ENCODE data around the gene USH1G.

The USH1G gene

GRCh38 chr17:74954115-74954514 lies 31.1 kb upstream of the USH1G start:
- DNase-seq (ENCODE audit: low read depth) = no peak

DNA sequence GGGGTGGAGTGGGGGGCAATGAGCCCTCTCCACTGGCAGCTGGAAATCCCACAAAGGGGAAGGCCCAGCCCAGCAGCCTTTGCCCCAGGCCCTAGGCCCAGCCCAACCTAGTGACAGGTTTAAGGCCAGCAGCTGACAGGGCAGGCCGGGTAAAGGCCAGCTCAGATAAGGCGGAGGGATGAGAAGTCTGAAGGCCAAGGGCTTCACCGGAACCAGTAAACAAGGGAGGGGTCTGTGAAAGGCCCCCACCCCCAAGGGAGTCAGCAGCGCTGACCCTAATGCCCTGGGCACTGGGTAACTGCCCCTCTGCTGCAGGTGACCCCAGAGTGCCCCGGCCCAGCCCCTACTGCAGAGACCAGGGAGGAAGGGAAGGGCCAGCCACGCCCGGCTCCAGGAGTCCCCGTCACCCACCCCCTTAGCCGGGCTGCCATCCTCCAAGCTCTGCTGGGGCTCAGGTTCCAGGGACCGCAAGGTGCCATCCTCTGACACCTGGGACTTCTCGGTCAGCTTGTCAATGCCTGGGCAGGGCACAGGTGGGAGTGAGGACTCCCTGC lies 30.2 kb upstream of the USH1G start:
- DNase-seq (ENCODE audit: low read depth) = no peak

GRCh38 chr17:74952431-74953133 lies 29.5 kb upstream of the USH1G start:
- no peak for DNase-seq (ENCODE audit: low read depth)

DNA sequence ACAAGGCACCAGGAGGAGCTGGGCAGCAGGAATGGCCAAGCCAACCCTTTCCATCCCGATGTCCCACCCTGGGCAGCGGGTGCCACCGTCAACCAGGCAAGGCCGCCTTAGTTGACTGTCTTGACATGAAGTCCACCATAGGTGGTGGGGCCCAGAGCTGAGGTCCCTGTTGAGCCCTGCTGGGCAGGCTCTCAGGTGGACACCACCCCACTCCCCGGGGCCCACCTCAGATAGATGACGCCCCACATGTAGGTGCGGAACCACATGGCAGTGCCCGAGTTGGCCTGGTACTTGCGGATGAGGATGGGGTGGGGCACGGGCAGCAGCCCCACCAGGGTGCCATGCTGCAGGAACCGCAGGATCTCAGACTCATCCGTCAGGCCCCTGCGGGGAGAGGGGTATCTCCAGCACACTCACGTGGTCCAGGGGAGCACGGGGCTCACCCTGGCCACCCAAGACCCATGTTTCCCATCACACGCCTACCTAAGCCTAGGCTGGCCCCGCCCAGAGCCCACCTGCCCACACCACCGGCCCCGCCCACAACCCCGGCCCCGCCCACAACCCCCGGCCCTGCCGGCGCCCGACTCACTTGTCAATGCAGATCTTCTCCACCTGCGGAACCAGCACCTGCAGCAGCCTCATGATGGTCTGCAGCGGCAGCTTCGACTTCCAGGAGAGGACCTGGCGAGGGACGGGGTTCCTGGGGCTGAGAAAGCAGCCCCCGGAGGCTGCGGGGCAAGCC lies 28.8 kb upstream of the USH1G start:
- DNase-seq (ENCODE audit: low read depth) = no peak

- DNase-seq (ENCODE audit: low read depth) = no peak
Measured at GRCh38 chr17:74951065-74951464, 28.0 kb upstream of the USH1G start.

DNA sequence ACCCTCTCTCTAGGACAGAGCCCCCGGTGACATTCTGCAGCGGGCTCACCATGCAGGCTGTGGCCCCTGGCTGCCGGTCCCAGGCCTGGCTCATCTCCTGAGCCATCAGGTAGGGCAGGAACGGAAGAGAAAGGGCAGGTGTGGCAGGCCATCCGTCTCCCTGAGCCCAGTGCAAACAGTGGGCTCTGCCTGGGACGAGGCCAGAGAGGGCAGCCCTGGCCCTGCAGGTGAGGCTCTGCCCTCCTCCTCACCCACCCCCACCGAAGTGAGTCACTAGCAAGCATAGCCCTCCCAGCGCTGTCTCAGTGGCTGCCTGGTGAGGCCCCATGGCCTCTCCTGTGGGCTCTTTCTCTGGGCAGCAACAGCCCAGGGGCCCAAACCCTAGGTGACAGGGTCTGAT lies 27.2 kb upstream of the USH1G start:
- DNase-seq (ENCODE audit: low read depth) = no peak

DNA sequence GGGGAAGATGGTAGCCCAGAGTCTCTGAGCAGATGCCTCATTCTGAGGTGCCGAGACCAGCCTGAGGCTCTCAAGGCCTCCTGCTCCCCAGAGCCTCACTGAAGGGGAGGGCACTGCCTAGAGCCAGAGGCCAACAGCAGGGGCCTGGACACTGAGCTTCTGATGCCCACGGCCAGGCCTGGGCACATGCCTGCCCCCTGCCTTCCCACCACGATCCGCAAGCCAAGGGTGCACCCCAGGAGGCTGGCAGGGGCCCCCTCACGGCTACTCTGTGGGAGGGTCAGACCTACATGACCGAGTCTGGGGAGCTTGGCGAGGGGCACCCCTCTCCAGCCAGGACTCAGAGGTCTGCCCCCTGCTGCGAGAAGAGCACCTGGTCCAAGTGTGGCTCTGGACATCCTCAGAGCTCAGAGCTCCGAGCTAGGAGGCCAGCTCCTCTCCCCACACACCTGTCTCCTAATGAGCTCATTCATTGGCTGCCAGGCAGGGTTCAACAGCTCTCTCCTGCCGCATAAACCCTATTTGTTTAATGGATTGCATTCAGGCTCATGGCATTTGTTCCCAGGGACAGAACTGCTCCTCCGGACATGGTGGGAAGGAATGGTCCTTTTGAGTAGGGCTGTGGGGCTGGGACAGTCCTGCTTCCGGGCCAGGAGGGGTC lies 26.5 kb upstream of the USH1G start:
- DNase-seq (ENCODE audit: low read depth) = no peak

DNA sequence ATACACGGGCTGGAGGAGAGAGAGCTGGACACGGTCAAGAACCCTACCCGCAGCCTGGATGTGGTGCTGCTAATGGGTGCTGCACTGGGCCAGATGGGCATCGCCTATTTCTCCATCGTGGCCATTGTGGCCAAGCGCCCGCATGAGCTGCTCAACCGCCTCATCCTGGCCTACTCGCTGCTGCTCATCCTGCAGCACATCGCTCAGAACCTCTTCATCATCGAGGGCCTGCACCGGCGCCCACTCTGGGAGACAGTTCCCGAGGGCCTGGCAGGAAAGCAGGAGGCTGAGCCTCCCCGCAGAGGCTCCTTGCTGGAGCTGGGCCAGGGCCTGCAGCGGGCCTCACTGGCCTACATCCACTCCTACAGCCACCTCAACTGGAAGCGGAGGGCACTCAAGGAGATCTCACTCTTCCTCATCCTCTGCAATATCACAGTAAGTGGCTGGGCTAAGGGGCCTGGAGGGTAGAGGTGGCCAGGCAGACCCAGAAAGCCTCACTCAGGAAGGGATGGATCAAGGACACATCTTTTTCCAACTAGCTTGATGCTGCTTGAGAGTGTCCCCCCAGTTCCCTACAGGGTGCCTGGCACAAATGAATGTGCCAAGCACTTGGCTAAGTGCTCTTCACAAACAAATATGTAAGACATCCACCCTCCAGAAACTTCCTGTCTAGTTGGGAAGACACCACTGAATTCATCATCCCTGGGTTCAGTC lies 24.1 kb upstream of the USH1G start:
- DNase-seq (ENCODE audit: low read depth) = no peak

GRCh38 chr17:74946641-74947040 lies 23.6 kb upstream of the USH1G start:
- DNase-seq (ENCODE audit: low read depth) = no peak

GRCh38 chr17:74945543-74945942 lies 22.5 kb upstream of the USH1G start:
- DNase-seq (ENCODE audit: low read depth) = no peak

DNA sequence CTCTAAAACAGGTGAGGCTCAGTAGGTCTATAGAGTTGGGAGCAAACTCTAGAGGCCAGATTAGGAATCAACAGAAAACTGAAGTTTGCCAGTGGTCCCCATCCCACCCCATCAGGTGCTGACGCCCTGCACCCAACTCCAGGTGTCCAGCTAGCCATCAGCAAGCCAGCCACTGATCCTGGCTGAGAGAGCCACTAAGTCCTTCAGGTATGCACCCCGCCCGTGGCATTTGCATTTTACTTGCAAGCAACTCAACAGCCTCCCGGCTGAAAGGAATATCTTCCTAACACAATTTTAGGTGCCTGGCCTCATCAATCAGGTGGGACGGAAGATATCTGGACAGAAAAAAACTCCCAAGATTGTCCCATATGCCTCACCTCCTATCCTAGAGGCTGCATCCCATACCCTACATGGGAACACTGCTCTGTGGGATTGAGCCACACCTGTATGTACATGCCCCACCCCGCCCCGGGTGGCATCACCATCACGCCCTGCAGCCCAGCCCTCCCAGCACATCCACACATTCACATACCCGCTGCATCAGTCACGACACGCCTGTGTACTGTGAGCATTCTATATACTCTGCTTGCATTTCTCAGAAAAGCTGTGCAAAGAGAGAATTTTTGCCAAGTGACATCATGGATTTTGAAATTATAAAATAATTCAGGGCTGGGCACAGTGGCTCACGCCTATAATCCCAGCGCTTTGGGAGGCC lies 20.9 kb upstream of the USH1G start:
- no peak for DNase-seq (ENCODE audit: low read depth)

- DNase-seq (ENCODE audit: low read depth) = no peak
Measured at GRCh38 chr17:74941128-74941725, 18.2 kb upstream of the USH1G start.

DNA sequence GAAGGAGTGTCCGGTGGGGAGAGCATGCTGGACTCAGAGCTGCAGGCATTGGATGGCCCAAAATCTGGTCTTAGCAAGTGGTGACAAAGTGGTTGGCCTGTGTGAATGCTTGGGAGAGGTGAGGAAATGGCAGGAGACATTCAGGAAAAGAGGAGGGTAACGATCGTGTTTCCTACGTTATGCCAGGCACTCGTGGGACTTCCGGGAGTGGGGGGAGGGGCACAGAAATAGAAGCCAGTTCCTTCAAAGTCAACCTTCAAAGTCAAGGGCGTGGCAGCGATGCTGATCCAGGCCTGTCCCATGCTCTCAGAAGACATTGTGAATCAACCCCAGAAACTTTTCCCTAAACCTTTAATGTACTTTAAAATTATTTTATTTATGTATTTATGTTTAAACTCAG lies 16.5 kb upstream of the USH1G start:
- DNase-seq (ENCODE audit: low read depth) = no peak

DNA sequence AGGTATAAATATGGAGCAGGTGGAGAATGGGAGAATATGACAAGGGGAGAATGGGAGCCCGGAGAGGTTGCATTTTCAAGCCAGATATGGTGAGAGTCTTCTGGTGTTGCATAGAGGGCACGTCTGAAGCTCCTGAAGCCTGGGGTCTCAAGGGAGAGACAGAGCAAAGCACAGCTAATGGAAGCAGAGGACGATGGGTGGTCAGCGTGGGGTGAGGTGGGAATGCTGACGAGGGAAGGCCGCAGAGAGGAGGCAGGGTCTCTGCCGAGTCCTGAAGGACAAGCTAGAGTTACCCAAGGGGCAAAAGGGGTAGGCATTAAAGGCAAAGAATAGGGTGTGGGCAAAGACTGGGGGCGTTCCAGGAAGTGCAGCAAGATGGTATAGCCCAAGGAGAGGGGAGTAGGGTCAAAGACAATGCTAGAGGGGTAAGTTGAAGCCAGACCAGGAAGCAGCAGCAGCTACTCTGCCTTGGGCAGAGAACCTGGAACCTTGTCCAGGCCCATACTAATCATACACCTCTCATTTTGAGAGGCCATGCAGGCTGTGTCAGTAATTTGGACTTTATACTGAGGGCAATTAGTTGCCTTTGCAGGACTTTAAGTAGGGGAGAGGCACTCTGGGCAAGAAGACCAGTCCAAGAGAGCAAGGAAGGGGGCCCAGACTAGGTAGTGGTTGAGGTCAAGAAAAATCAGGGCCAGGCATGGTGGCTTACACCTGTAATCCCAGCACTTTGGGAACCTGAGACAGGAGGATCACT lies 15.3 kb upstream of the USH1G start:
- DNase-seq (ENCODE audit: low read depth) = no peak

DNA sequence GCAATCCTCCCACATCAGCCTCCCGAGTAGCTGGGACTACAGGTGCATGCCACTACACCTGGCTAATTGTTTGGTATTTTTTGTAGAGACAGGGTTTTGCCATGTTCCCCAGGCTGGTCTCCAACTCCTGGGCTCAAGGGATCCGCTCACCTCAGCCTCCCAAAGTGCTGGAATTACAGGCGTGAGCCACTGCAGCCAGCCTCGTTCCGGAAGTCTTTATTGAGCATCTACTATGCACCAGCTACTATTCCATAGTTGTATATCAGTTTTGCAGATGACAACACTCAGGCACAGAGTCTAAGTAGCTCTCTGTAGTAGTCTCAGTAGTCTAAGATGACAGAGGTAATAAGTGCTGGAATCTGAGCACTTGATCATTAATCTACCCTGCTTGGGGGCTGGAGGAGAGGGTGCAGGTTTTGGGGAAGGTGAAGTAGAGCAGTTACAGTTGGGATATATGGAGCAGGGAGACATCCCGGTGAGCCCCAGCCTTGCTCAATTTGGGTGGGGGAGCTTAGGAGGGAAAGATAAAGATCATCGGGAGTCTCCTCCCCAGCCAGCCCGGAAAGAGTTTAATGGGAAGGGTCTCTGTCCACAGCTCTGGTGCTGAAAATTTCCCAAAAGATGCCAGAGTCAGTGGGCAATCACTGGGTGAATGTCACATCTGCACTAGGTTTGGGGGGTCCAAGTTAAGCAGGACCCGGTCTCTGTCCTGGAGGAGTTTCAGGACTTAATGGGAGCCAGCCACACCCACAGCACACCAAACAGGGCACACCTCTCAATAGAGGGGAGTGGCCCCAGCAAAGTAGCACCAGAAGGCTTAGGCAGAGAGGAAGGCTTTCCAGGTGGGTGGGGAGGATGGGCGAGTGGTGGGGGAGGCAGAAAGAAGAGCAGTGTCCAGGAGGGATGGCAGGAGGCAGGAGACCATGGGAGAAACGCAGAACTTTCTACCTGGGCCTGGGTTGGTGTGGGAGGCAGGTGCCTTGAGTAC lies 14.3 kb upstream of the USH1G start:
- DNase-seq (ENCODE audit: low read depth) = no peak

DNA sequence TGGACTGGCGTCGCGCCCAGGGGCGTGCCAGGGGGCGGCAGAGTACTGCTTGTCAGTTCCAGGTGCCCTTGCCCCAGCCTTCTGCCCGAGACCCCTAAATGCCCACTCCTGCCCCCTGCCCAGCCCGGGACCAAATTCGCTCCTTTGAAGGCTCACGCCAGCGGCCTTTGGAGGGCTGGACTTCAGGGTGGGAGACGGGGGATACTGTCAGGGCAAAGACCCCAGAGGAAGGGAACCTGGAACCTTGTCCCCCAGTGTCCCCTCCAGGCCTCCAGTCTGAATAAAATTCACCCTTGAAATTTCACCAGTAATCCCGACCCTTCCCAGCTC lies 13.4 kb upstream of the USH1G start:
- DNase-seq (ENCODE audit: low read depth) = no peak

GRCh38 chr17:74935585-74936469 lies 12.8 kb upstream of the USH1G start, which contains the start of gene OTOP3:
TSS of gene OTOP3 (plus strand) at chr17:74935898. CDS start at chr17:74935922, 24 bp downstream.
- DNase-seq (ENCODE audit: low read depth) = no peak

- no peak for DNase-seq (ENCODE audit: low read depth)
Measured at GRCh38 chr17:74935048-74935447, 12.0 kb upstream of the USH1G start.
